GM11168 (cell line): ENCODE data around the gene MCHR1.
"Not testable (repeated sequence)": the region's sequence is repeated elsewhere in the genome, so short reads cannot be mapped to it uniquely, and the experiment has no call there.

Experiments
- in situ Hi-C: fragments of 300-500 bp; cut with MboI; formaldehyde crosslinking; loops from one replicate; pipeline ENCODE4 v1.12.0; 2022; ENCODE audit warnings: low sequenced_read_pairs; ENCODE audit not compliant: unreplicated experiment

MCHR1 gene

GRCh38 chr22:40654522-40655167 lies 24.6 kb upstream of the MCHR1 start:
- in situ Hi-C loops = no loop called here

GRCh38 chr22:40655941-40656340 lies 23.3 kb upstream of the MCHR1 start:
- in situ Hi-C loops = not testable (repeated sequence)

GRCh38 chr22:40656651-40657050 lies 22.6 kb upstream of the MCHR1 start:
- in situ Hi-C loops = not testable (repeated sequence)

- in situ Hi-C loops = no loop called here
These were observed 20.1 kb upstream of the MCHR1 start for GRCh38 chr22:40659166-40659565.

GRCh38 chr22:40660730-40661129 lies 18.6 kb upstream of the MCHR1 start:
- in situ Hi-C loops = no loop called here

- in situ Hi-C loops = no loop called here
These were observed 17.6 kb upstream of the MCHR1 start for GRCh38 chr22:40661671-40662070.

- in situ Hi-C loops = no loop called here
These were observed 14.0 kb upstream of the MCHR1 start for GRCh38 chr22:40665312-40665711.

GRCh38 chr22:40666151-40666848 lies 13.0 kb upstream of the MCHR1 start:
- in situ Hi-C loops = no loop called here

GRCh38 chr22:40668611-40669411 lies 10.5 kb upstream of the MCHR1 start:
- in situ Hi-C loops = no loop called here

GRCh38 chr22:40670058-40670457 lies 9.2 kb upstream of the MCHR1 start:
- in situ Hi-C loops = no loop called here

- in situ Hi-C loops = no loop called here
These were observed 7.9 kb upstream of the MCHR1 start for GRCh38 chr22:40671369-40671768.

- in situ Hi-C loops = no loop called here
These were observed 7.4 kb upstream of the MCHR1 start for GRCh38 chr22:40671796-40672360.

- in situ Hi-C loops = no loop called here
These were observed 6.3 kb upstream of the MCHR1 start for GRCh38 chr22:40673017-40673416.

- in situ Hi-C loops = no loop called here
These were observed 5.0 kb upstream of the MCHR1 start for GRCh38 chr22:40674274-40674673.

- in situ Hi-C loops = not testable (repeated sequence)
These were observed 3.1 kb upstream of the MCHR1 start for GRCh38 chr22:40676166-40676565.

GRCh38 chr22:40676644-40677043 lies 2.6 kb upstream of the MCHR1 start:
- in situ Hi-C loops = no loop called here

- in situ Hi-C loops = no loop called here
These were observed 613 bp upstream of the MCHR1 start for GRCh38 chr22:40678493-40679248.

GRCh38 chr22:40679964-40680818 lies 907 bp downstream of the MCHR1 start:
- in situ Hi-C loops = no loop called here

GRCh38 chr22:40680819-40681183 lies 1.5 kb downstream of the MCHR1 start:
- in situ Hi-C loops = no loop called here
